Loucy (cell line): Measurements from ENCODE around the gene RSRC1.

Experiments
- H2AFZ ChIP-seq: fragments of 200-600 bp; sonication (generic); 2 replicates; pipeline ENCODE4 v1.6.0; 2016; ENCODE audit warnings: antibody characterized with exemption, mild to moderate bottlenecking, low read length, moderate library complexity
- H3F3A ChIP-seq: fragments of 200-600 bp; 2 replicates; pipeline ENCODE4 v1.6.0; 2016; ENCODE audit warnings: antibody characterized with exemption, low read depth, mild to moderate bottlenecking
- H3K27me3 ChIP-seq: fragments of 200-600 bp; sonication (generic); 2 replicates; pipeline ENCODE4 v1.6.1; 2014; ENCODE audit warnings: low read length, mild to moderate bottlenecking; ENCODE audit not compliant: insufficient read depth, poor library complexity, severe bottlenecking
- H3K36me3 ChIP-seq: fragments of 200-600 bp; sonication (generic); 2 replicates; pipeline ENCODE4 v1.6.1; 2016; ENCODE audit warnings: low read length; ENCODE audit not compliant: insufficient read depth
- H3K4me1 ChIP-seq: fragments of 200-600 bp; sonication (generic); 2 replicates; pipeline ENCODE4 v1.5.1; 2014; ENCODE audit warnings: low read length, mild to moderate bottlenecking; ENCODE audit not compliant: insufficient read depth, poor library complexity, severe bottlenecking
- H3K4me2 ChIP-seq: fragments of 200-600 bp; sonication (generic); 2 replicates; pipeline ENCODE4 v1.6.0; 2014; ENCODE audit warnings: antibody characterized with exemption, low read length, low read depth, mild to moderate bottlenecking; ENCODE audit not compliant: poor library complexity, severe bottlenecking
- H3K4me3 ChIP-seq: fragments of 200-600 bp; sonication (generic); 2 replicates; pipeline ENCODE4 v1.5.1; 2014; ENCODE audit warnings: low read length, mild to moderate bottlenecking, mixed read lengths; ENCODE audit not compliant: poor library complexity, severe bottlenecking
- H3K79me2 ChIP-seq: fragments of 200-600 bp; sonication (generic); 2 replicates; pipeline ENCODE4 v1.6.1; 2014; ENCODE audit warnings: low read length; ENCODE audit not compliant: insufficient read depth
- H3K9ac ChIP-seq: fragments of 200-600 bp; sonication (generic); 2 replicates; pipeline ENCODE4 v1.6.0; 2014; ENCODE audit warnings: mild to moderate bottlenecking, low read depth, low read length, moderate library complexity; ENCODE audit not compliant: poor library complexity, severe bottlenecking
- H3K9me2 ChIP-seq: fragments of 200-600 bp; sonication (generic); replicated peaks from 2 replicates; pipeline ENCODE4 v1.6.1; 2016; ENCODE audit warnings: low read depth, low read length, mixed read lengths
- H3K9me3 ChIP-seq: fragments of 200-600 bp; sonication (generic); 2 replicates; pipeline ENCODE4 v1.6.1; 2014; ENCODE audit warnings: mild to moderate bottlenecking, antibody characterized with exemption, low read length, low read depth; ENCODE audit not compliant: insufficient read depth
- H4K20me1 ChIP-seq: fragments of 200-600 bp; sonication (generic); 2 replicates; pipeline ENCODE4 v1.6.0; 2014; ENCODE audit warnings: antibody characterized with exemption, low read length, mild to moderate bottlenecking; ENCODE audit not compliant: insufficient read depth, poor library complexity, severe bottlenecking
- CTCF ChIP-seq: fragments of 200-600 bp; sonication (generic); conservative IDR thresholded peaks from 2 replicates; pipeline ENCODE4 v1.5.1; 2014; ENCODE audit warnings: mild to moderate bottlenecking, antibody characterized with exemption, low read length
- EZH2phosphoT487 ChIP-seq: fragments of 200-600 bp; IDR thresholded peaks from 2 replicates; pipeline ENCODE4 v1.6.1; 2018; ENCODE audit warnings: antibody characterized with exemption, mild to moderate bottlenecking, moderate library complexity, borderline replicate concordance

RSRC1 gene

GRCh38 chr3:158273656-158274055, 163.8 kb downstream of the RSRC1 start:
- Histone ChIP-seq H3K9me3 (no peaks in the 10 kb centered on the region; the same call in 1 of the 2 replicates), H3K27me3 (no peaks in the 10 kb centered on the region), H3K9ac (no peak overlapping the region), H3K4me3 (no peak overlapping the region), H3K36me3 (peaks cover 8% of the 10 kb centered on the region; the same call in 1 of the 2 replicates), H3K4me1 (no peaks in the 10 kb centered on the region), H3K79me2 (no peaks in the 10 kb centered on the region), H2AFZ (no peak overlapping the region), H3F3A (no peaks in the 10 kb centered on the region), H3K4me2 (no peak overlapping the region), H4K20me1 (no peaks in the 10 kb centered on the region), H3K9me2 (no peaks in the 10 kb centered on the region)
- TF ChIP-seq CTCF (no peak), EZH2phosphoT487 (no peak)

GRCh38 chr3:158278187-158278586, 168.3 kb downstream of the RSRC1 start:
- Histone ChIP-seq H2AFZ (no peak overlapping the region), H3K9ac (no peak overlapping the region), H3K9me3 (no peaks in the 10 kb centered on the region; the same call in 1 of the 2 replicates), H3F3A (no peaks in the 10 kb centered on the region), H3K4me2 (no peak overlapping the region), H3K9me2 (no peaks in the 10 kb centered on the region), H3K79me2 (no peaks in the 10 kb centered on the region), H3K4me3 (no peak overlapping the region), H3K4me1 (no peaks in the 10 kb centered on the region), H4K20me1 (no peaks in the 10 kb centered on the region), H3K36me3 (peaks cover 8% of the 10 kb centered on the region; the same call in 1 of the 2 replicates), H3K27me3 (no peaks in the 10 kb centered on the region)
- no peak for TF ChIP-seq CTCF

- Histone ChIP-seq H3K79me2 (no peaks in the 10 kb centered on the region), H3F3A (no peaks in the 10 kb centered on the region), H3K4me3 (no peak overlapping the region), H4K20me1 (no peaks in the 10 kb centered on the region), H3K36me3 (peaks cover 8% of the 10 kb centered on the region; the same call in 1 of the 2 replicates), H3K9ac (no peak overlapping the region), H3K4me2 (no peak overlapping the region), H3K9me2 (no peaks in the 10 kb centered on the region), H3K27me3 (no peaks in the 10 kb centered on the region), H3K9me3 (no peaks in the 10 kb centered on the region; the same call in 1 of the 2 replicates), H2AFZ (no peak overlapping the region), H3K4me1 (no peaks in the 10 kb centered on the region)
- no peak for TF ChIP-seq EZH2phosphoT487
- TF ChIP-seq CTCF: no peak
These were observed 169.7 kb downstream of the RSRC1 start for GRCh38 chr3:158279609-158280008.
